ENCODE measurements around the gene PRIM2.
"Not testable (repeated sequence)": the region's sequence is repeated elsewhere in the genome, so short reads cannot be mapped to it uniquely, and the experiment has no call there.

PRIM2 gene

GRCh38 chr6:57445790-57446468, 128.5 kb downstream of the PRIM2 start:
- DNase-seq (ENCODE audit: low read depth) = not testable (repeated sequence)

- DNase-seq (ENCODE audit: low read depth) = not testable (repeated sequence)
Measured at GRCh38 chr6:57449496-57450066, 132.2 kb downstream of the PRIM2 start.

GRCh38 chr6:57459781-57460180, 142.4 kb downstream of the PRIM2 start:
- DNase-seq (ENCODE audit: low read depth) = not testable (repeated sequence)

GRCh38 chr6:57461022-57461421, 143.6 kb downstream of the PRIM2 start:
- not testable (repeated sequence) for DNase-seq (ENCODE audit: low read depth)

- not testable (repeated sequence) for DNase-seq (ENCODE audit: low read depth)
Measured at GRCh38 chr6:57463809-57464208, 146.4 kb downstream of the PRIM2 start.

GRCh38 chr6:57465968-57466367, 148.5 kb downstream of the PRIM2 start:
- DNase-seq (ENCODE audit: low read depth) = not testable (repeated sequence)

GRCh38 chr6:57469072-57469471, 151.6 kb downstream of the PRIM2 start:
- DNase-seq (ENCODE audit: low read depth) = no peak

- not testable (repeated sequence) for DNase-seq (ENCODE audit: low read depth)
Measured at GRCh38 chr6:57470148-57470547, 152.7 kb downstream of the PRIM2 start.

GRCh38 chr6:57471314-57471864, 154.0 kb downstream of the PRIM2 start:
- DNase-seq (ENCODE audit: low read depth) = not testable (repeated sequence)

GRCh38 chr6:57472861-57473362, 155.5 kb downstream of the PRIM2 start:
- DNase-seq (ENCODE audit: low read depth) = peak; percentile 69

- DNase-seq (ENCODE audit: low read depth) = peak; percentile 42
Measured at GRCh38 chr6:57474862-57475475, 157.5 kb downstream of the PRIM2 start.

GRCh38 chr6:57475656-57476055, 158.2 kb downstream of the PRIM2 start:
- not testable (repeated sequence) for DNase-seq (ENCODE audit: low read depth)

- not testable (repeated sequence) for DNase-seq (ENCODE audit: low read depth)
Measured at GRCh38 chr6:57480194-57480593, 162.8 kb downstream of the PRIM2 start.

- not testable (repeated sequence) for DNase-seq (ENCODE audit: low read depth)
Measured at GRCh38 chr6:57481121-57481520, 163.7 kb downstream of the PRIM2 start.

- DNase-seq (ENCODE audit: low read depth) = not testable (repeated sequence)
Measured at GRCh38 chr6:57482471-57482870, 165.0 kb downstream of the PRIM2 start.

- not testable (repeated sequence) for DNase-seq (ENCODE audit: low read depth)
Measured at GRCh38 chr6:57486494-57487081, 169.2 kb downstream of the PRIM2 start.

- DNase-seq (ENCODE audit: low read depth) = not testable (repeated sequence)
Measured at GRCh38 chr6:57488551-57488950, 171.1 kb downstream of the PRIM2 start.

GRCh38 chr6:57489887-57490286, 172.5 kb downstream of the PRIM2 start:
- DNase-seq (ENCODE audit: low read depth) = not testable (repeated sequence)

- not testable (repeated sequence) for DNase-seq (ENCODE audit: low read depth)
Measured at GRCh38 chr6:57491795-57492194, 174.4 kb downstream of the PRIM2 start.

GRCh38 chr6:57496251-57496650, 178.8 kb downstream of the PRIM2 start:
- DNase-seq (ENCODE audit: low read depth) = not testable (repeated sequence)

GRCh38 chr6:57500368-57501021, 183.1 kb downstream of the PRIM2 start:
- not testable (repeated sequence) for DNase-seq (ENCODE audit: low read depth)

- DNase-seq (ENCODE audit: low read depth) = not testable (repeated sequence)
Measured at GRCh38 chr6:57502387-57502786, 185.0 kb downstream of the PRIM2 start.

All from stromal cell of bone marrow (primary cell).